Measurements from ENCODE around the gene IRX6. TPM values are rescaled to one million over a fixed set of nuclear protein-coding genes. Genes with fewer than 3 reads are reported as not detected.

Gene IRX6
- polyA plus RNA-seq, 3 donors: not detected

GRCh38 chr16:55346475-55346874 is 22.5 kb downstream of the IRX6 start:
- no peaks in the 10 kb centered on the region for H3K9me3 ChIP-seq (replicated peaks in 1 of 2; ENCODE audit: control insufficient read depth in 1 of 2, insufficient read depth in 1 of 2, low read length in 2 of 2)
- no peak overlapping the region for H2AFZ ChIP-seq (ENCODE audit: insufficient read depth, low read depth, low read length, poor library complexity, severe bottlenecking)
- peaks cover 3 to 5% of the 10 kb centered on the region in 2 donors for H3K27me3 ChIP-seq (ENCODE audit: control insufficient read depth in 2 of 2, insufficient read depth in 2 of 2, low read length in 2 of 2)
- no peak overlapping the region for H3K4me3 ChIP-seq (replicated peaks in 1 of 3; ENCODE audit: low read depth in 2 of 3, low read length in 3 of 3)
- TF ChIP-seq CTCF (IDR thresholded peaks at IDR 0.05): no peak
- H3K4me1 ChIP-seq (ENCODE audit: control insufficient read depth in 1 of 2, insufficient read depth in 2 of 2, low read length in 2 of 2): no peaks in the 10 kb centered on the region
- H3K36me3 ChIP-seq (replicated peaks in 1 of 2; ENCODE audit: control insufficient read depth in 1 of 2, insufficient read depth in 2 of 2, low read length in 2 of 2): no peaks in the 10 kb centered on the region
- no peaks in the 10 kb centered on the region for H3K79me2 ChIP-seq (ENCODE audit: insufficient read depth, low read length)
- Mint-ChIP-seq H3K4me1 (no peaks in the 10 kb centered on the region), H3K36me3 (no peaks in the 10 kb centered on the region), H3K4me3 (no peak overlapping the region), H3K9me3 (peaks cover 0 to 5% (median 0%) of the 10 kb centered on the region in 7 donors), H3K27ac (no peak overlapping the region), H3K27me3 (ENCODE audit: low read depth in 3 of 3) (peaks cover 10 to 24% (median 17%) of the 10 kb centered on the region in 3 donors)
- no peak overlapping the region for H3K27ac ChIP-seq (ENCODE audit: low read depth in 1 of 2, low read length in 2 of 2)
- no peak overlapping the region for H3K9ac ChIP-seq (ENCODE audit: insufficient read depth, low read length, poor library complexity, severe bottlenecking)
- no peaks in the 10 kb centered on the region for H4K20me1 ChIP-seq (ENCODE audit: insufficient read depth, low read length)
- 100% methylated on average over 1 of the region's 6 CpGs for WGBS (ENCODE audit: insufficient coverage)
- DNase-seq: no peak
- intact Hi-C loops (cut with micrococcal nuclease): no loop called here
- H3K4me2 ChIP-seq (replicated peaks; ENCODE audit: extremely low read depth, low read length, poor library complexity, severe bottlenecking): no peak overlapping the region

GRCh38 chr16:55349867-55350266 is 25.9 kb downstream of the IRX6 start:
- Mint-ChIP-seq H3K4me3 (no peak overlapping the region), H3K9me3 (peaks cover 0 to 3% (median 0%) of the 10 kb centered on the region in 7 donors), H3K27ac (no peak overlapping the region), H3K4me1 (no peaks in the 10 kb centered on the region), H3K27me3 (ENCODE audit: low read depth in 3 of 3) (peaks cover 4 to 11% (median 11%) of the 10 kb centered on the region in 3 donors), H3K36me3 (no peaks in the 10 kb centered on the region)
- intact Hi-C loops (cut with micrococcal nuclease): no loop called here
- WGBS (ENCODE audit: insufficient coverage): no CpG with 5 or more reads among the region's 1 CpG
- Histone ChIP-seq H3K27ac (ENCODE audit: low read depth in 1 of 2, low read length in 2 of 2) (no peak overlapping the region), H3K4me1 (ENCODE audit: control insufficient read depth in 1 of 2, insufficient read depth in 2 of 2, low read length in 2 of 2) (no peaks in the 10 kb centered on the region), H3K4me3 (replicated peaks in 1 of 3; ENCODE audit: low read depth in 2 of 3, low read length in 3 of 3) (no peak overlapping the region), H2AFZ (ENCODE audit: insufficient read depth, low read depth, low read length, poor library complexity, severe bottlenecking) (no peak overlapping the region), H3K27me3 (ENCODE audit: control insufficient read depth in 2 of 2, insufficient read depth in 2 of 2, low read length in 2 of 2) (no peaks in the 10 kb centered on the region), H3K9me3 (replicated peaks in 1 of 2; ENCODE audit: control insufficient read depth in 1 of 2, insufficient read depth in 1 of 2, low read length in 2 of 2) (no peaks in the 10 kb centered on the region), H3K4me2 (replicated peaks; ENCODE audit: extremely low read depth, low read length, poor library complexity, severe bottlenecking) (no peak overlapping the region), H3K9ac (ENCODE audit: insufficient read depth, low read length, poor library complexity, severe bottlenecking) (no peak overlapping the region), H3K36me3 (replicated peaks in 1 of 2; ENCODE audit: control insufficient read depth in 1 of 2, insufficient read depth in 2 of 2, low read length in 2 of 2) (no peaks in the 10 kb centered on the region), H3K79me2 (ENCODE audit: insufficient read depth, low read length) (no peaks in the 10 kb centered on the region), H4K20me1 (ENCODE audit: insufficient read depth, low read length) (no peaks in the 10 kb centered on the region)
- DNase-seq: no peak
- no peak for TF ChIP-seq CTCF (IDR thresholded peaks at IDR 0.05)
